HG03039 (cell line): ENCODE results near the gene BCL2.

Source experiments
- ATAC-seq: cut with Tn5 transposase; IDR thresholded peaks from one replicate; pipeline ENCODE4 v1.9.1; 2021; ENCODE audit warnings: mild to moderate bottlenecking, moderate library complexity; ENCODE audit not compliant: unreplicated experiment

BCL2 gene

DNA sequence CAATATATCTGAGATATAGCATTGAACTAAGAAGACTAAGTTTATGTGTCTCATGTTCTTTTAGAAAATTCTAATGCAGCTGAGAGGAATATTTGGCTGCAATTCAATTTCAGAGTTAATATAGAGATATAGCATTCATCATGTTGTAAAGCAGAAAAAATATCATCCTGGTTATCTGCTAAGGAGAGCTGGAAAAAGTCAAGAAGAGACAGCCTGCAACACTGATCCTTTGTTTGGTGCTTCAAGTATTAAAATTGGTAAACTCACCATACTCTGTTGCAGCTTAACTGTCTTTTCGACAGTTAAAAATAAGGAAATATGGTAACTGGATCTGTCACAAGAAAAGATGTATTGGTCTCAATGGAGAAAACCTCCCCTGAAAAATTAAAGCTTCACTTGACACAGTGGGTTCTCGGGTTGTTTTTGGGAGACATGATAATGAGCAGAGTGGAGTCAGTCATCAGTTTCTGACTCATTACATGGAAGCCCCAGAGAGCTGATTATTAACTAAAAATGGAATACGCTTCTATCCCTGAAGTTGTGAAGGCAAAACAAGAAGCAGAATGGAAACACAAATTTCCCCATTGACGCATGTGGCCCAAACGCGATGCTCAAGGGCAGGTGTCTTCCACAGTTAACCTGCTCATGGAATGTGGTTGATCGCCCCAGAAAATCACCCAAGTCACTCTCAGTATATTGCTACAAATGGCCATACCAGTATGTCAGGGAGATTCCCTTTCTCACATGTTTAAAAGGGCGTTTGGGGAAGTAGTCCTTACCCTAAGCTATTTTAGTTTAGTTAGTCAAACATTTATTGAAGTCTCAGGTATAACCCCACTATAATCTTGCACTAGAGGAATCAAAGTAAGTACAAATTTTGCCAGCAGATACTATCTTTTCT lies 8.2 kb downstream of the BCL2 start:
- ATAC-seq = peak; percentile 66

DNA sequence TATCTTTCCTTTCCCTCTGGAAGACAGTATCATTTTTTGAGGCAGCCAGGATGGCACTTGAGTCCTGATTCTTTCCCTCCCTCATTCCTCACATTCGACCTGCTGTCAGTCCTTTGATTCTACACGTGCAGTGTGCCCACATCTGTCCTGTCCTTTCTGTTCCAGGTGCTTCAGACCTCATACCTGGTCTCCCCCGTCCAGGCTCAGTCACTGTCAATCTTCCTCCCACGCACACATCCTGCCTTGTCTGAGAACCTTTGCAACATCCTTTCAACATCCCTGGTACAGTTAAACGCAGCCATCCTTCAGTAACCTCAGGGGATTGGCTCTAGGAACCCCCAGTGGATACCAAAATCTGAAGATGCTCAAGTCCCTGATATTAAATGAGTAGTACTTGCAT lies 10.1 kb downstream of the BCL2 start:
- ATAC-seq = no peak

GRCh38 chr18:63307551-63308200 lies 11.9 kb downstream of the BCL2 start:
- ATAC-seq = no peak

DNA sequence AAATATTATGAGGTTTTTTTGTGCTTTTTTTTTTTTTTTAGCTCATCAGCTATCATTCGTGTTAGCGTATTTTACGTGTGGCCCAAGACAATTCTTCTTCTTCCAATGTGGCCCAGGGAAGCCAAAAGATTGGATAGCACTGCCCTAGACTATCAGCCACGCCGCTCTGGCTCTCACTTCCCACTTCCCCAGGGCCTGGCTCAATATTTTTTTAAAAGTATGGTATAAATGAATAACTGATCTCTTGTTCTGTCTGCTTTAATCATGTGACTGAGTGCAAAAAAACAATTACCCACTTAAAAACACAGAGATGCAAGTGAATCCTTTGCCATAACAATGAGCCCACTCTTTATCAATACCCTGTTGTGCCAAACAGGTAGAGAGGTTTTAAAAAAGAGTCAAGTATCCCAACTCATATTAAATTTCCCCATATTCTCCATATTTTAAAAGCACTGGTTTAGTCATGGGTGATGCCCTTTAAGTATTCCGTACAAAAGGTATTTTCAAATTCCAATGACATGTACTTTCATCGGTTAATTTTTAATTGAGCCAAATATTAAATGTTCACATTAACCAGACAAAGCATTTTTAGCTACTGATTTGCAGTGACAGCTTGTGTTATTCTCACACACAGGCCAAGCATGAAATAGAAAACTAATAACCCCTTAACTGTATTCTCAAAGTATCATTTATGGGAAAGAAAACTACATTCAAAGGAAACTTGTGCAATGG lies 12.6 kb downstream of the BCL2 start:
- no peak for ATAC-seq

GRCh38 chr18:63306249-63306648 lies 13.3 kb downstream of the BCL2 start:
- ATAC-seq = no peak

DNA sequence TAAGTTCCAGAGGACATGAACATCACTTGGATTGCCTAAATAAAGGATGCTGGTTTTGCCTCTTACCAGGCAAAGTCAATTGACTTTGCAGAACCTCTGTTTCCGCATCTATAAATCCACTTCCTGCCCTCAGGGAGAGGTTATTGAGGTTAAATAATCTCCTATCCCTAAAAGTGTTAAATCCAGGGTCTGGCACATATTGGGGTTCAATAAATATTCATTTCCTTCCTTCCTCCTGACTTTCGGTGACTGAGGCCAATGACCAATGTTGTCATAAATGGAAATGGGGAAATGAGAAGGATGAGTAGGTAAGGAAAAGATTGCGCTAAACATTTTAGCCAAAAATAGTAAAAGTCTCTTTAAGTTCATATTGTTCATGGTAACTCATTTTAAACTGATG lies 16.0 kb downstream of the BCL2 start:
- ATAC-seq = no peak

GRCh38 chr18:63302636-63303405 lies 16.7 kb downstream of the BCL2 start:
- no peak for ATAC-seq

GRCh38 chr18:63302220-63302619 lies 17.3 kb downstream of the BCL2 start:
- no peak for ATAC-seq

DNA sequence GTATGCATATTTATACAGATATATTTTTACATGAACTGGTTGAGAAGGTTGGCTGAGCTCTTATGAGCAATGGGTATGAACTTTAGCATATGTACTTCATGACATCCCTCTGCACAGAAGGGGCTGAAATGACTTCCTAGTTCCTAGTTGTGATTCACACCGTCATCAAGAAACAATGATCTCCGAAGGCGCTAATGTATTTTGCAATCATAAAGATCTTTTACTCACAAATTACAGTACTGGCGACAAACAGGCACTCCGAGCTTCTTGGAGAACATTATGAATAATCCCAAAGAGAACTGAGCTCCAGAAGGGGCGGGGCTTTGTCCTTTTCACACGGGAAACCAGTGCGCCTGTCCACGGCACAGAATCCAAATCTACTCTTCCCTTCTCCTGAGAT lies 18.1 kb downstream of the BCL2 start:
- ATAC-seq = no peak

DNA sequence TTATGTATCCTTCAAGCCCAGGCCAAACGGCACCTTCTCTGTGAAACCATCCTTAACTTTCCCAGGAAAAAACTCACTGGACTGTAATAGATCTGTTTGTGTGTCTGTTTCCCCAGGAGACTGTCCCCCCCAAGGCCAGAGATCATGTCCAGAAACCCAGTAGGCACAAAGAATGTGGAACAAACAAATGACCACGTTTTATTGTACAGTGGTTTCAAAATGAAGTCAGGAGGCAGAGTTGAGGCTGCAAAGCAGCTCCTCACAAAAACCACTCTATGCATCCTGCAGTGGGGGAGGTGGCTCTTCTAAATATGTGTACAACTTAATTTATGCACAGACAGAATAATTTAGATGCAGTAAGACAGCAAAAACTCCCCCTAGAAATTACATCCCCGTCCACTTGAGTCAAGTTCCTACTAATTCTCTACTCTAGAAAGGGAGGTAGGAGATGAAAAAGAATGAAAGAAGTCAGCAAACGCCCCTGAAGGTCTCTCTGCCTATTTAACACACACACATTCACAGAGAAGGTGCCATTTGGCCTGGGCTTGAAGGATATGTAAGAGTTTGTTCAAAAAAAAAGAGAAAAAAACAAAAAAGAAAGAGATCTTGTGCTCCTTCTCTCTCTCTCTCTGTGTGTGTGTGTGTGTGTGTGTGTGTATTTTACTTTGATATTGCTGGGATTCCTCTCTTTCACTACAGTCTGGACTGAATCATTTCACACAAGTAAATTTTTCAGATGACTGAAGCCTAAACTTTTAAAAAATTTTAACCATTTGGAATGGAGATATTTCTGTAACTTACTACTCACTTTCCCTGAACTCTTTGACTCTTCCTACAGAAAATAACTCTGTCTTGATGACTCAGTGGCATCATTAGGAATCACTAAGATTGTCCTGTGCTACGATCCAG lies 19.5 kb downstream of the BCL2 start:
- ATAC-seq = peak; percentile 59

GRCh38 chr18:63298400-63299365 lies 20.9 kb downstream of the BCL2 start:
- no peak for ATAC-seq

DNA sequence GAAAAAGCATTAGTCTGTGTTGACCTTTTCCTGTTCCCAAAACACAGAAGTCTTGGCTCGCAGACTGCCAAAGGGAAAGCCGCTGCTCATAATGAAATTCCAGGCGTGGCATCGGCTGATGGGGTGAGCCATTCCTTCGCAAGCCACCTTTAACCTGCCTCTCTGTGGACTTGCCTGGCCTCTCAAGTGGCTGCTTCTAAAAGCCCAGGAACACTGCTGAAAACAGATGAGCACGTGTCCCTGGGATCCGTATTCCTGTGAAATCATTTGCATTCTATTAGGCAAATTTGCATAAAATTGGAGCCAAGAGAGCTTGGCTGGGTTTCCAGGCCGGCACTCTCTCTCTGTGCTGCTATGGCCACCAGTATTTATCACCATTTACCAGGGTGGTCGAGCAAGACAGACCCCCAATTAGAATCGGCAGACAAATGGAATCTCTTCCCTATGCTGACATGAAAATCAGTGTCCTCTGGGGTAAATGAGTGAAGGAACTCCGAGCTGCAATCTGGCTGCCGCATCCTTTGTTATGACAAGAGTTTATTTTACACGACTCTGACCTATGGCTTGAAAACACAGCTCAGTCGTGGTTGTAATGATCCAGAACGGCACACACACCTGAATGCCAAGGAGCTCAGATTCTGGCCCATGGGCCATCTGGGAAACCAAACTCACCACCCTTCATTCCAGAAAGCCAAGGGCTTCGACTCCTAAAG lies 21.7 kb downstream of the BCL2 start:
- ATAC-seq = no peak

DNA sequence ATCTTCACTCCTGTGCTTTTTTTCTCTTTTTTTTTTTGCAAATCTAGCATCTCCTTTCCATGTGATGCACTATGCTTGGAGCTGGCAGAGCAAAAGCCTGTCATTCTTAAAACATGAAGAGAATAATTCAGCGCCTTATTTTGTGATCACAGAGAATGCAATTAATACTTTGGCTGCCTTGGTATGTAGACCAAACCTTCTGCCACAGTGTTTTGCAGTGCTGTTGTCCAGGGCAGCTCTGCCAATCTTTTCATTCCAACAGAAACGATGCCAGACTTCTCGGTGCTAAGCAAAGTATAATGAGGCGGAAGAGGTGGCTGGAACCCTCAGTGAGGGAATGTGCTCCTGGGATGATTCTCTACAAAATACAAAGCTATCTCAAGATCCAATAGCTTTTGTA lies 25.6 kb downstream of the BCL2 start:
- no peak for ATAC-seq

GRCh38 chr18:63292831-63293683 lies 26.5 kb downstream of the BCL2 start:
- ATAC-seq = peak; percentile 43

GRCh38 chr18:63291278-63291677 lies 28.3 kb downstream of the BCL2 start:
- ATAC-seq = no peak

DNA sequence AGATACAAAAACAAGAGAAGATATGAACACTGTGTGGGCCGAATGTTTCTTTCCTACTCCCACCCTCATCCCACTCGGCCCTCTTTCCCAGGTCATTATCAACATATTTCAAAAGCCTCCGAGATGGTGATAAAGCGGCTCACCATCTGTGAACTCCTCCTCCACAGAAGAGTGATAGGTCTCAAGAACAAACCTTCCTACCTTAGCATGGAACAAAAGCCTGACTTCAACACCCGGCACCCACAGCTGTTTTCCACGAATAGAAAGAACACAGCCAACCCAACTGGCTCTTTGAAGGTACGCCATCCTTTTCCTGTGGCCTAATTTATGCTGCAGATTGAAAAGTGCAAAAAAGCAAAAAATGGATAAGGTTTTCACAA lies 28.8 kb downstream of the BCL2 start:
- no peak for ATAC-seq

DNA sequence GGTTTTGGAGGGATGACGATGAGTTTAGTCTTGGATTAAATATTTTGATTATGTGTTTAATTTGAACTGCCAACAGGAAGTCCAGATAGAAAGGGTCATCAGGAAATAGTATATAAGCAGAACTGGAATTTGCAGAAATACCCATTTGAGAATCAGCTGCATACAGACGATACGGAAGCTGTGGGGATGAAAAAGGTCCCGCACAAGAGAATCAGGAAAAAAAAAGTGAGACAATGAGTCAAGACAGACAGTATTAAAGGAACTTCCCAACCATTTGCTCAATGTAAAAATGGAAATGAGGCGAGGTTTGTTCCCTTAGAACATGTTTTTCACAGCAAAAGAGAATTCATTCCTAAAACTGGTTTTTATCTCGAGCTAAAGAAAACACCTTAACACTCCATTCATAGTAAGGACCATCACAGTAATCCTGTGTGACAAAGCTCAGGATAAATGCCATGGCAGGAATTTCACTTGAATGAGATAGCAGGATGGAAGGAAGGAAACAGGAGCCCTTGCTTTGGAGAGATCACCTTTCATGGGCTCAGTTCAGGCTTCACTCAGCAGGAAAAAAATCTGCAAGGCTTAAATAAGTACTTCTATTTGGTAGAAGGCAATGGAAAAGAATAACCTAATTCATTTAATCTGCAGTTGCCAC lies 29.3 kb downstream of the BCL2 start:
- no peak for ATAC-seq
